ENCODE measurements around the gene DHRS1.

DNA sequence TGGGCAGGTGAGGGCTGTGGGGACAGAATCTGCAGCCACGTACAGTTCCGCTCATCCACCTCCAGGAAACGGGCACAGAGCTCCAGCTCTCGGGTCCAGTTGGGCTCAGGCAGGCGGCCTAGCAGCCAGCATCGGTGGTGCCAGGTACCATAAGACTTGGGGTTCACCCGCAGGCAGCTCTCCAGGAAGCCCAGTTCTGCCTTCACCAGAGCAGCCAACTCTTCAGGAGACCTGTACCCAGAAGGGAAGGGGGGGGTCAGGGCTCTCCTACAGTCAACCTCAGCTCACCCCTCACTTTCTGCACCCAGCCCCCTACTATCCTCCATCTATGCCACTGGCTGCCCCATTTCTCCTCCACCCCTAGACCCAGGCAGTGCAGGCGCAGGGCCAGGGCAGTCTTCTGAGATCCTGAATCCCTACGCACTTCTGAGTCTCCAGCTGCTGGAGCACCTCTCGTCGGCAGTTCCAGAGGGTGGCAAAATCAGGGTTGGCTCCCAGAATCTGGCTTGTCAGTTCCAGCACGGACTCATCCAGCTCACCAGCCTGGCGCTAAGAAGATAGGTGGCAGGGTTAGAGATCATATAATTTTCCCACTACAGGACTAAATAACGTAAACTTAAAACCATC is 29.6 kb downstream of the DHRS1 start:
- TF ChIP-seq NBN (IDR thresholded peaks at IDR 0.05; ENCODE audit: low read depth) (no peak), JUNB (CRISPR knock-in tag; conservative IDR thresholded peaks at IDR 0.05) (no peak), ZNF224 (CRISPR knock-in tag; IDR thresholded peaks at IDR 0.05) (no peak), NR3C1 (CRISPR knock-in tag; IDR thresholded peaks at IDR 0.05) (no peak), POU5F1 (IDR thresholded peaks at IDR 0.05; ENCODE audit: borderline replicate concordance, low read depth, low read length, partially characterized antibody) (no peak), BRCA1 (IDR thresholded peaks at IDR 0.05) (no peak), BRCA1 (CRISPR knock-in tag; IDR thresholded peaks at IDR 0.05) (no peak), GTF2F1 (IDR thresholded peaks at IDR 0.05; ENCODE audit: low read depth, low read length) (no peak), SP1 (CRISPR knock-in tag; IDR thresholded peaks at IDR 0.05) (no peak), HMG20A (CRISPR knock-in tag; conservative IDR thresholded peaks at IDR 0.05) (no peak)
- TF ChIP-seq, protein P1, sequence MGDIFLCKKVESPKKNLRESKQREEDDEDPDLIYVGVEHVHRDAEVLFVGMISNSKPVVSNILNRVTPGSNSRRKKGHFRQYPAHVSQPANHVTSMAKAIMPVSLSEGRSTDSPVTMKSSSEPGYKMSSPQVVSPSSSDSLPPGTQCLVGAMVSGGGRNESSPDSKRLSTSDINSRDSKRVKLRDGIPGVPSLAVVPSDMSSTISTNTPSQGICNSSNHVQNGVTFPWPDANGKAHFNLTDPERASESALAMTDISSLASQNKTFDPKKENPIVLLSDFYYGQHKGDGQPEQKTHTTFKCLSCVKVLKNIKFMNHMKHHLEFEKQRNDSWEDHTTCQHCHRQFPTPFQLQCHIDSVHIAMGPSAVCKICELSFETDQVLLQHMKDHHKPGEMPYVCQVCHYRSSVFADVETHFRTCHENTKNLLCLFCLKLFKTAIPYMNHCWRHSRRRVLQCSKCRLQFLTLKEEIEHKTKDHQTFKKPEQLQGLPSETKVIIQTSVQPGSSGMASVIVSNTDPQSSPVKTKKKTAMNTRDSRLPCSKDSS (IDR thresholded peaks at IDR 0.05; ENCODE audit: low read depth, partially characterized antibody) = no peak

Data from K562 (cell line).